Heart left ventricle (tissue), 16 donors: ENCODE measurements around the gene UBALD2. TPM values are rescaled to one million over a fixed set of nuclear protein-coding genes. Genes with fewer than 3 reads are reported as not detected.
A peak's percentile ranks its signal among the peaks of the same experiment; 100 is the strongest.

Source experiments
- ATAC-seq, 4 donors: fragments of 200-7000 bp; cut with Tn5 transposase; one replicate each; pipeline ENCODE4 v1.9.1; 2020 to 2022; ENCODE audit warnings: moderate library complexity in 4 of 4, mild to moderate bottlenecking in 3 of 4, moderate number of reproducible peaks in 1 of 4
- DNase-seq, 5 donors: peaks; one replicate each; pipeline ENCODE4 v3.0.0-alpha.2; 2020
- H3K27ac ChIP-seq, 12 donors: fragments of 200-600 bp; sonication (generic) in 4 of 12; one replicate each; pipeline versions ENCODE4 v1.5.0 to v1.8.0; 2016 to 2022; ENCODE audit warnings: mild to moderate bottlenecking in 2 of 12
- H3K27me3 ChIP-seq, 9 donors: fragments of 200-600 bp; sonication (generic) in 2 of 9; one replicate each; pipeline versions ENCODE4 v1.5.1 to v1.8.0; 2016 to 2022; ENCODE audit warnings: mild to moderate bottlenecking in 3 of 9
- H3K36me3 ChIP-seq, 9 donors: fragments of 200-600 bp; sonication (generic) in 2 of 9; one replicate each; pipeline versions ENCODE4 v1.5.0 to v1.8.0; 2018 to 2022; ENCODE audit warnings: mild to moderate bottlenecking in 2 of 9
- H3K4me1 ChIP-seq, 12 donors: fragments of 200-600 bp; sonication (generic) in 4 of 12; one replicate each; pipeline versions ENCODE4 v1.5.0 to v1.8.0; 2016 to 2022; ENCODE audit warnings: mild to moderate bottlenecking in 3 of 12
- H3K4me3 ChIP-seq, 12 donors: fragments of 200-600 bp; sonication (generic) in 4 of 12; one replicate each; pipeline versions ENCODE4 v1.5.0 to v1.8.0; 2017 to 2022; ENCODE audit warnings: mild to moderate bottlenecking in 9 of 12, moderate library complexity in 4 of 12
- H3K9me3 ChIP-seq, 12 donors: fragments of 200-600 bp; sonication (generic) in 4 of 12; one replicate each; pipeline versions ENCODE4 v1.5.0 to v1.8.0; 2016 to 2022; ENCODE audit warnings: mild to moderate bottlenecking in 1 of 12
- CTCF ChIP-seq, 12 donors: fragments of 200-600 bp; sonication (generic) in 4 of 12; IDR thresholded peaks; one replicate each; pipeline versions ENCODE4 v1.5.0 to v1.8.0; 2018 to 2022; ENCODE audit warnings: antibody characterized with exemption in 12 of 12, mild to moderate bottlenecking in 5 of 12
- POLR2A ChIP-seq, 2 donors: fragments of 450-650 bp; IDR thresholded peaks; one replicate each; pipeline ENCODE4 v1.6.1; 2017; ENCODE audit warnings: antibody characterized with exemption in 2 of 2, mild to moderate bottlenecking in 2 of 2, moderate library complexity in 2 of 2
- WGBS, 4 donors: extraction: QIAGEN DNeasy Blood & Tissue Kit in 2 of 4; methylation state at CpG; one replicate each; pipeline versions ENCODE4 v1.1.5 to v1.1.7; 2013 to 2018; 5-methylcytosine and 5-hydroxymethylcytosine counted together
- intact Hi-C, 10 donors: fragments of 100-400 bp; cut with DNase I; formaldehyde crosslinking; loops; one replicate each; pipeline versions ENCODE4 v1.11.1 to v1.14.2; 2022
- polyA plus RNA-seq, 2 donors: library from polyadenylated mRNA; stranded (reverse); fragments of 200-250 nt; gene quantifications; one replicate each; pipeline ENCODE4 v1.2.3, GENCODE V29; 2013
- total RNA-seq, 9 donors: library from RNA; depleted of rRNA in 2 of 9; stranded (reverse); fragments of >200 nt in 2 of 9; fragmentation: NEBNext Ultra II Directional in 3 of 9; extraction: Animal tissue kit (Norgen Biotek cat#: 25700) in 3 of 9; gene quantifications; one replicate each; pipeline versions ENCODE4 v1.1.0 to v1.2.4, GENCODE V29; 2016 to 2023
- donor health status: ischemic (EF 13 %, LVEDD 7.1; RV severe dilation, severe dysfunction).
- donor health status: healthy with polysubstance abuse.
- donor health status: DM: no; HTN: yes; CAD: no.
- donor health status: DM: no; HTN: no; CAD: no.
- donor health status: ischemic (EF 25% LVEDD 6.9; RV normal size, moderate dysfunction).
- donor health status: ischemic (EF 25% LVEDD 5.7; RV mildly dilated, moderate dysfunction).
- donor health status: healthy.
- donor health status: DM: yes; HTN: yes; CAD: no.
- donor health status: ischemic (EF 35%, LVEDD 5.7; RV mildly dilated, moderate dysfunction).
- donor health status: nonischemic (EF 11% LVEDD 7.7; RV severe dilation, severe dysfunction).
- donor health status: DM: yes; HTN: yes; CAD: no.
- donor health status: PGD.
- donor health status: ischemic (EF 29% LVEDD 5.4; RV normal size, mild dysfunction).
- donor health status: nonischemic (EF 23%, LVEDD 6.1; RV moderate dilation, normal function).

The UBALD2 gene
- total and polyA plus RNA-seq, 11 donors, result 8.5 to 49.8 (median 21.9) TPM

- intact Hi-C loops, result loop anchor here in 3 of 10 donors (5.0 kb wide), 2 partner anchors 33 to 38 kb away; partner anchors contain the start of gene PRPSAP1 (in 2 of the 3)
- Histone ChIP-seq H3K36me3 (peaks cover 2 to 80% (median 56%) of the 10 kb centered on the region in 9 donors), H3K9me3 (no peaks in the 10 kb centered on the region), H3K27ac (peak overlapping the region in 10 of 12 donors; percentile 17 to 71 (median 68)), H3K4me1 (peaks cover 0 to 10% (median 0%) of the 10 kb centered on the region in 12 donors), H3K27me3 (no peaks in the 10 kb centered on the region), H3K4me3 (peak overlapping the region in 5 of 12 donors; percentile 11 to 40 (median 14))
- WGBS, 4 donors, result 70 to 80% (median 72%) methylated on average over 15 of the region's 15 CpGs
- ATAC-seq (peak; percentile 47 to 90 (median 64)), DNase-seq (peak in 1 of 5 donors; percentile 38)
- TF ChIP-seq POLR2A (IDR thresholded peaks at IDR 0.05), result no peak
- no peak for TF ChIP-seq CTCF (IDR thresholded peaks at IDR 0.05)
Measured at GRCh38 chr17:76314392-76315227, 49.5 kb downstream of the UBALD2 start.

GRCh38 chr17:76317535-76317934 lies 52.4 kb downstream of the UBALD2 start:
- no peaks in the 10 kb centered on the region for H3K9me3 ChIP-seq
- no peaks in the 10 kb centered on the region for H3K27me3 ChIP-seq
- intact Hi-C loops, result loop anchor here in 2 of 10 donors (5.0 kb wide), 1 partner anchor 35 kb away; the partner anchor contains the start of gene PRPSAP1 (in 2 of the 2)
- H3K4me3 ChIP-seq, result no peak overlapping the region
- TF ChIP-seq POLR2A (IDR thresholded peaks at IDR 0.05) (no peak), CTCF (IDR thresholded peaks at IDR 0.05) (no peak)
- no peak overlapping the region for H3K27ac ChIP-seq
- H3K4me1 ChIP-seq, result peaks cover 0 to 16% (median 0%) of the 10 kb centered on the region in 12 donors
- peaks cover 0 to 76% (median 43%) of the 10 kb centered on the region in 9 donors for H3K36me3 ChIP-seq
- no peak for DNase-seq
- ATAC-seq, result no peak
- WGBS, 4 donors, result 88 to 94% (median 91%) methylated on average over 2 of the region's 2 CpGs

GRCh38 chr17:76318586-76318985 lies 53.4 kb downstream of the UBALD2 start:
- 87 to 91% (median 91%) methylated on average over 3 of the region's 3 CpGs for WGBS, 4 donors
- intact Hi-C loops, result loop anchor here in 2 of 10 donors (5.0 kb wide), 1 partner anchor 34 kb away; the partner anchor contains the start of gene PRPSAP1 (in 2 of the 2)
- no peak for ATAC-seq
- TF ChIP-seq POLR2A (IDR thresholded peaks at IDR 0.05), result no peak
- no peak for TF ChIP-seq CTCF (IDR thresholded peaks at IDR 0.05)
- H3K27me3 ChIP-seq, result no peaks in the 10 kb centered on the region
- H3K4me1 ChIP-seq, result peaks cover 0 to 16% (median 0%) of the 10 kb centered on the region in 12 donors
- H3K27ac ChIP-seq, result no peak overlapping the region
- H3K36me3 ChIP-seq, result peaks cover 0 to 76% (median 43%) of the 10 kb centered on the region in 9 donors
- H3K9me3 ChIP-seq, result no peaks in the 10 kb centered on the region
- DNase-seq, result no peak
- H3K4me3 ChIP-seq, result no peak overlapping the region

Other genes with a start within 250 kb of the UBALD2 start
- 1 to 10 TPM in 1 of 9 donors, under 1 TPM in 5, not detected in 3; 0.04 to 2.0 (median 0.09) TPM for gene EVPL, start 238.0 kb upstream of the UBALD2 start, total RNA-seq
- gene EVPL, start 238.0 kb upstream of the UBALD2 start, polyA plus RNA-seq, result under 1 TPM; 0.03 to 0.04 TPM
- 10 to 100 TPM; 33.2 to 66.8 (median 59.4) TPM for gene SRP68, start 192.8 kb upstream of the UBALD2 start, total RNA-seq
- gene SRP68, start 192.8 kb upstream of the UBALD2 start, polyA plus RNA-seq, result 10 to 100 TPM; 26.8 to 80.0 TPM
- not detected for gene GALR2, start 190.6 kb upstream of the UBALD2 start, total RNA-seq
- under 1 TPM in 1 of 2 donors, not detected in 1; 0.18 TPM for gene GALR2, start 190.6 kb upstream of the UBALD2 start, polyA plus RNA-seq
- gene ZACN, start 186.2 kb upstream of the UBALD2 start, total RNA-seq, result under 1 TPM in 1 of 9 donors, not detected in 8; 0.13 TPM
- gene ZACN, start 186.2 kb upstream of the UBALD2 start, polyA plus RNA-seq, result 1 to 10 TPM in 1 of 2 donors, under 1 TPM in 1; 0.51 to 1.5 TPM
- gene EXOC7, start 161.6 kb upstream of the UBALD2 start, total RNA-seq, result 100 to 1,000 TPM in 1 of 9 donors, 10 to 100 TPM in 8; 64.4 to 107 (median 80.5) TPM
- gene EXOC7, start 161.6 kb upstream of the UBALD2 start, polyA plus RNA-seq, result 10 to 100 TPM; 39.7 to 62.5 TPM
- not detected for gene FOXJ1, start 124.1 kb upstream of the UBALD2 start, total RNA-seq
- not detected for gene FOXJ1, start 124.1 kb upstream of the UBALD2 start, polyA plus RNA-seq
- 1 to 10 TPM; 3.9 to 7.4 (median 5.2) TPM for gene RNF157, start 24.9 kb upstream of the UBALD2 start, total RNA-seq
- gene RNF157, start 24.9 kb upstream of the UBALD2 start, polyA plus RNA-seq, result 1 to 10 TPM; 3.6 to 5.5 TPM
- gene QRICH2, start 42.9 kb downstream of the UBALD2 start, total RNA-seq, result 1 to 10 TPM; 1.0 to 2.7 (median 1.6) TPM
- 1 to 10 TPM; 2.1 to 2.7 TPM for gene QRICH2, start 42.9 kb downstream of the UBALD2 start, polyA plus RNA-seq
- gene PRPSAP1, start 88.6 kb downstream of the UBALD2 start, total RNA-seq, result 10 to 100 TPM; 28.2 to 39.7 (median 30.9) TPM
- gene PRPSAP1, start 88.6 kb downstream of the UBALD2 start, polyA plus RNA-seq, result 10 to 100 TPM; 22.7 to 36.1 TPM
- gene SPHK1, start 119.3 kb downstream of the UBALD2 start, total RNA-seq, result 10 to 100 TPM in 3 of 9 donors, 1 to 10 TPM in 6; 2.6 to 13.8 (median 4.6) TPM
- gene SPHK1, start 119.3 kb downstream of the UBALD2 start, polyA plus RNA-seq, result 10 to 100 TPM in 1 of 2 donors, 1 to 10 TPM in 1; 2.6 to 20.5 TPM
- 10 to 100 TPM; 23.0 to 36.1 (median 31.8) TPM for gene UBE2O, start 187.8 kb downstream of the UBALD2 start, total RNA-seq
- gene UBE2O, start 187.8 kb downstream of the UBALD2 start, polyA plus RNA-seq, result 10 to 100 TPM; 16.0 to 19.3 TPM
- not detected for gene AANAT, start 202.3 kb downstream of the UBALD2 start, total RNA-seq
- under 1 TPM in 1 of 2 donors, not detected in 1; 0.19 TPM for gene AANAT, start 202.3 kb downstream of the UBALD2 start, polyA plus RNA-seq
- 10 to 100 TPM in 7 of 9 donors, 1 to 10 TPM in 2; 6.3 to 49.4 (median 14.1) TPM for gene RHBDF2, start 236.1 kb downstream of the UBALD2 start, total RNA-seq
- gene RHBDF2, start 236.1 kb downstream of the UBALD2 start, polyA plus RNA-seq, result 10 to 100 TPM; 11.7 to 18.3 TPM